Gastrocnemius medialis (tissue), 4 donors: ENCODE results near the gene GALNT9.

ENCODE experiments used
- POLR2A ChIP-seq, 2 donors: fragments of 450-650 bp; IDR thresholded peaks; one replicate each; pipeline ENCODE4 v1.6.1; 2017; ENCODE audit warnings: antibody characterized with exemption in 2 of 2, mild to moderate bottlenecking in 2 of 2, moderate library complexity in 2 of 2
- TF ChIP-seq, protein P1 (sequence below), 5 experiments: fragments of 450-650 bp in 3 of 5; fragments of 200-600 bp in 2 of 5; sonication (generic) in 2 of 5; IDR thresholded peaks in 4 of 5; conservative IDR thresholded peaks in 1 of 5; 1 replicate in 4 of 5; 2 replicates in 1 of 5; pipeline ENCODE4 v1.5.1; 2016 to 2019; ENCODE audit warnings: antibody characterized with exemption in 5 of 5, mild to moderate bottlenecking in 3 of 5, moderate library complexity in 3 of 5

DNA sequence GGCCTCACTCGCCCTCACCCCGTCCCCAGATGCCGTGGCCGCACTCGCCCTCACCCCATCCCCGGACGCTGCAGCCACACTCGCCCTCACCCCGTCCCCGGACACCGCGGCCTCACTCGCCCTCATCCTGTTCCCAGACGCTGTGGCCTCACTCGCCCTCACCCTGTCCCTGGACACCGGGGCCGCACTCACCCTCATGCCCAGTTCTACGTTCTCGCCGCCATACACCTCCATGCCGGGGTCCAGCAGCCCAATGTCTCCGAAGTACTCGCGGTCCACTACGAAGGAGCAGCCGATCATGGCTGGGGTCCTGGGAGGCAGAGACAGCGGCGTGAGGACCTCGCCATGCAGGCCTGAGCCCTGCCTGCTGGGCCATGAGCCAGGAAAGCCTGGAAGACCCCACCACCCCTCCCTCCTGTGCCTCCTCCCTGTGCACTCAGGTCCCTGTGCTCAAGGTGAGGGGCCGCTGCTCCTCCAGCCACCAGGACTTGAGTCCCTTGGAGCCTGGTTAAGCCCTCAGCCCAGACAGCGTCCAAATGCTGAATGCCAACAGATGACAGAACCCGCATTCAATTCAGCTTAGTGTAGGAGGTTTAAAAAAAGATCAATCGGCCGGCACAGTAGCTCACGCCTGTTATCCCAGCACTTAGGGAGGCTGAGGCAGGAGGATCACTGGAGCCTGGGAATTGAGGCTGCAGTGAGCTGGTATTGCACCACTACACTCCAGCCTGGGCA lies 81.5 kb downstream of the GALNT9 start:
- TF ChIP-seq, protein P1, sequence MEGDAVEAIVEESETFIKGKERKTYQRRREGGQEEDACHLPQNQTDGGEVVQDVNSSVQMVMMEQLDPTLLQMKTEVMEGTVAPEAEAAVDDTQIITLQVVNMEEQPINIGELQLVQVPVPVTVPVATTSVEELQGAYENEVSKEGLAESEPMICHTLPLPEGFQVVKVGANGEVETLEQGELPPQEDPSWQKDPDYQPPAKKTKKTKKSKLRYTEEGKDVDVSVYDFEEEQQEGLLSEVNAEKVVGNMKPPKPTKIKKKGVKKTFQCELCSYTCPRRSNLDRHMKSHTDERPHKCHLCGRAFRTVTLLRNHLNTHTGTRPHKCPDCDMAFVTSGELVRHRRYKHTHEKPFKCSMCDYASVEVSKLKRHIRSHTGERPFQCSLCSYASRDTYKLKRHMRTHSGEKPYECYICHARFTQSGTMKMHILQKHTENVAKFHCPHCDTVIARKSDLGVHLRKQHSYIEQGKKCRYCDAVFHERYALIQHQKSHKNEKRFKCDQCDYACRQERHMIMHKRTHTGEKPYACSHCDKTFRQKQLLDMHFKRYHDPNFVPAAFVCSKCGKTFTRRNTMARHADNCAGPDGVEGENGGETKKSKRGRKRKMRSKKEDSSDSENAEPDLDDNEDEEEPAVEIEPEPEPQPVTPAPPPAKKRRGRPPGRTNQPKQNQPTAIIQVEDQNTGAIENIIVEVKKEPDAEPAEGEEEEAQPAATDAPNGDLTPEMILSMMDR (IDR thresholded peaks at IDR 0.05 in 4 of 5, conservative IDR thresholded peaks at IDR 0.05 in 1 of 5), result no peak
- no peak for TF ChIP-seq POLR2A (IDR thresholded peaks at IDR 0.05)
